ENCODE measurements around the gene RBCK1. TPM values are rescaled to one million over a fixed set of nuclear protein-coding genes. Genes with fewer than 3 reads are reported as not detected.
A peak's percentile ranks its signal among the peaks of the same experiment; 100 is the strongest.

The RBCK1 gene
- total and polyA plus RNA-seq, 2 of the 4 experiments (the other 2 are of a cell fraction): 29.9 to 84.2 TPM

DNA sequence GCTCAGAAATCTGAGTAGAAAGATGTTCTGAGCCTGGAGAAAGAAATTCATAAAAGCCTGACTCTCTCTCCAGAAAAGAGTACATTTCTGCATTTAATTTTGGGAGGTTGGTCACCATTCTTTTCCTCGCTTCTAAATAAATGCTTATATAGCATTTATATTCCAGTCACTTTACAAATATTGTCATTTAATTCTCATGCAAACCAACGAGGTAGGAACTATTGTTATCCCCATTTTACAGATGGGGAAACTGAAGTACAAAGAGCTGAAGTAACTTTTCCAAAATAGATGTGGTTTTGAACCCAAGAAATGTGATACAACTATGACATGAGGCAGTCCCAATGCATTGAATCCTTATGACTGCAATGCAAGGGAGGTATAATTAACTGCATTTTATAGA lies 32.0 kb upstream of the RBCK1 start:
- intact Hi-C loops (cut with micrococcal nuclease): no loop called here
- no peaks in the 10 kb centered on the region for H3K36me3 ChIP-seq (ENCODE audit: control insufficient read depth, insufficient read depth, low read length)
- peak; percentile 54 for TF ChIP-seq MAFK (IDR thresholded peaks at IDR 0.05; ENCODE audit: low read depth, low read length)
- TF ChIP-seq, protein P1, sequence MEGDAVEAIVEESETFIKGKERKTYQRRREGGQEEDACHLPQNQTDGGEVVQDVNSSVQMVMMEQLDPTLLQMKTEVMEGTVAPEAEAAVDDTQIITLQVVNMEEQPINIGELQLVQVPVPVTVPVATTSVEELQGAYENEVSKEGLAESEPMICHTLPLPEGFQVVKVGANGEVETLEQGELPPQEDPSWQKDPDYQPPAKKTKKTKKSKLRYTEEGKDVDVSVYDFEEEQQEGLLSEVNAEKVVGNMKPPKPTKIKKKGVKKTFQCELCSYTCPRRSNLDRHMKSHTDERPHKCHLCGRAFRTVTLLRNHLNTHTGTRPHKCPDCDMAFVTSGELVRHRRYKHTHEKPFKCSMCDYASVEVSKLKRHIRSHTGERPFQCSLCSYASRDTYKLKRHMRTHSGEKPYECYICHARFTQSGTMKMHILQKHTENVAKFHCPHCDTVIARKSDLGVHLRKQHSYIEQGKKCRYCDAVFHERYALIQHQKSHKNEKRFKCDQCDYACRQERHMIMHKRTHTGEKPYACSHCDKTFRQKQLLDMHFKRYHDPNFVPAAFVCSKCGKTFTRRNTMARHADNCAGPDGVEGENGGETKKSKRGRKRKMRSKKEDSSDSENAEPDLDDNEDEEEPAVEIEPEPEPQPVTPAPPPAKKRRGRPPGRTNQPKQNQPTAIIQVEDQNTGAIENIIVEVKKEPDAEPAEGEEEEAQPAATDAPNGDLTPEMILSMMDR (conservative IDR thresholded peaks at IDR 0.05; ENCODE audit: low read depth, low read length): no peak
- H3K9me1 ChIP-seq (ENCODE audit: insufficient read depth, low read length): peaks cover 22% of the 10 kb centered on the region
- no peak overlapping the region for H2BK5ac ChIP-seq (ENCODE audit: low read depth, low read length, poor library complexity, severe bottlenecking)
- no peak overlapping the region for H4K91ac ChIP-seq (ENCODE audit: insufficient read depth, low read depth, low read length)
- no peak overlapping the region for H3K27ac ChIP-seq (ENCODE audit: insufficient read depth, low read length)
- DNase-seq (no peak), ATAC-seq (ENCODE audit: low read depth) (no peak)
- dilution Hi-C loops (cut with HindIII; ENCODE audit: low sequenced_read_pairs, unreplicated experiment): no loop called here
- no CpG with 5 or more reads among the region's 2 CpGs for WGBS, 2 experiments (ENCODE audit: extremely low coverage in 2 of 2, insufficient read length in 1 of 2)
- H3K9me3 ChIP-seq (ENCODE audit: control insufficient read depth, insufficient read depth, low read length): no peaks in the 10 kb centered on the region
- no peak overlapping the region for H3K9ac ChIP-seq (ENCODE audit: low read depth, low read length)
- CTCF ChIA-PET: no interaction called here
- no peak overlapping the region for H2BK20ac ChIP-seq (ENCODE audit: low read depth, low read length)
- H3K4ac ChIP-seq (ENCODE audit: low read depth, low read length): no peak overlapping the region
- H4K8ac ChIP-seq (ENCODE audit: low read depth in 2 of 2, low read length in 2 of 2): no peak overlapping the region
- no peak overlapping the region for H2AK9ac ChIP-seq (replicated peaks; ENCODE audit: low read depth, low read length, poor library complexity)
- H3K79me1 ChIP-seq (ENCODE audit: low read depth in 1 of 2, low read length in 2 of 2): peaks cover 0 to 13% of the 10 kb centered on the region in 2 experiments; a peak in 2 of 4 replicates
- no peak overlapping the region for H2AK5ac ChIP-seq (ENCODE audit: low read depth, low read length)
- H3K27me3 ChIP-seq (ENCODE audit: control insufficient read depth, insufficient read depth, low read length): no peaks in the 10 kb centered on the region
- no peak overlapping the region for H2BK15ac ChIP-seq (ENCODE audit: low read depth, low read length)
- no peak overlapping the region for H4K5ac ChIP-seq (ENCODE audit: low read depth, low read length)
- H3K23ac ChIP-seq (ENCODE audit: low read depth, low read length): no peak overlapping the region
- in situ Hi-C loops (cut with MboI; ENCODE audit: low sequenced_read_pairs): no loop called here
- no peaks in the 10 kb centered on the region for H4K20me1 ChIP-seq (ENCODE audit: insufficient read depth, low read length)
- H3K4me3 ChIP-seq (ENCODE audit: insufficient read depth, low read depth, low read length): no peak overlapping the region
- no peak overlapping the region for H3K4me2 ChIP-seq (ENCODE audit: low read depth, low read length)
- H3K56ac ChIP-seq (ENCODE audit: extremely low read depth, insufficient read depth, low read length): no peak overlapping the region
- BruUV-seq (replicated peaks): no TSS peak
- H2BK120ac ChIP-seq (ENCODE audit: low read depth, low read length): no peak overlapping the region
- H3K14ac ChIP-seq (replicated peaks; ENCODE audit: low read depth, low read length): no peak overlapping the region
- no peak overlapping the region for H2AFZ ChIP-seq (replicated peaks; ENCODE audit: low read length, poor library complexity)
- POLR2A ChIA-PET (ENCODE audit: unreplicated experiment): no interaction called here
- no peak overlapping the region for H3K18ac ChIP-seq (ENCODE audit: low read depth, low read length)
- peaks cover 21% of the 10 kb centered on the region for H3K4me1 ChIP-seq (ENCODE audit: control insufficient read depth, insufficient read depth, low read length)

All from IMR-90 (cell line).